ENCODE measurements around the gene NRXN3.

GRCh38 chr14:78130356-78130755 lies 39.8 kb upstream of the NRXN3 start:
- TF ChIP-seq CTCF (conservative IDR thresholded peaks at IDR 0.05) (no peak), EZH2 (IDR thresholded peaks at IDR 0.05; ENCODE audit: low read depth) (no peak)

Data from PC-9 (cell line).